ENCODE measurements around the gene UXT.

The UXT gene

DNA sequence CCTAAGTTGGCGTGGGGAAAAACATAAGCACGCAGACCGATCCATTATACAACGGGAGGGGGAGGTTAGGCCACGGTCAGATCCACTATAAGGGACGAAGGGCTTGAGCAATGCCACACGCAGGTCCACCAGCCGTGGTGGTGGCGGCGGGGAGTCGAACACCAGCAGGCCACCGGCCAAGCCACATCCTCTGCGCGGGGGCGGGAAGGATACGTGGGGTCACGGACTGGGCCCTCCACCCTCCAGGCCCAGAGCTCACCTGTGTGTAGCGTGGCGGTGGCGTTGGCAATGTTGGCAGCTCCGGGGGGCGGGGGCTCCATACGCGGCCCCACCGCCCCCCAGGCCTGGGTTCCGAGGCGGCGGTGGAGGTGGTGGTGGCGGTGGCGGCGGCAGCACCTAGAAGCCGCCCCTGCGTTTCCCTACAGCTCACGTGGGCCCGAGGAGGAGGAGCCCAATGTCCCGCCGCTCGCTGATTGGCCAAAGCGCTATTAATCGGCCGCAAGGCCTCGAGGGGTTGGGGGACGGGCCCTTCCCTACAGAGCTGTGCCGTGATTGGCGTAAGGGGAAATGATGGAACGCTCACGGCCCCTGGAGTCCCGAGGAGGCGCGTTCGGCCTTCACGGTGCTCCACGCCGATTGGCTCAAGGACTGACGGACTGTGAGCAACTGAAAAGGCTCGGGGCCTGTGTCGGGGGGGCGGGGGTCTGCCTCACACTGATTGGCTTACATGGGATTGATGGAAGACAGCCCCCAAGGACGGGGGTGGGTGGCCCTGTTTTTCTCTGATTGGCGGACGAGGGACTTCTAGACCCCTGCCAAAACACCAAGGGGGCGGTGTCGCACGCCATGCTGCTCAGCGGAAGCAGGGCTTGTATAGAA lies 8.6 kb downstream of the UXT start, which contains the start of gene ELK1:
TSS of gene ELK1 (minus strand) at position 400 of the 879 bp plus-strand sequence. CDS start 9,122 bp downstream, outside the sequence.
- FAIRE-seq (peak; percentile 99), DNase-seq (ENCODE audit: extremely low spot score, insufficient read length, low read depth) (peak; percentile 76)

DNA sequence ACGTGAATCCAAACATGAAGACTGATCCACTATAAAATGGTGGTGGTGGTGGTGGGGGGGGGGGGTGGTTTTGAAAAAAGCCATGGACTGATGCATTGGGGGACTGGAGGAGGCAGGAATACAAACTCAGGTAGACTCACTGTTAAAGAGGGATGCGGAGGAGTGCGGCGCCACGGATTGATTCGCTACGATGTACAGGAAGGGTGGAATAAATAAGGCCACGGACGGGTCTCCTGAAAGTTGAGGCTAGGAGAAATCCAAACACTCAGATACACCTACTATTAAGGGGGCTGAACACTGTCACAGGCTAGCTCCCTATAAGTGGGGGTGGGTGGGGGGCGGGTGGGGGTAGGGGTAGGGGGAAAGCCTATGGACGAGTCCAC lies 9.2 kb downstream of the UXT start:
- FAIRE-seq (no peak), DNase-seq (ENCODE audit: extremely low spot score, insufficient read length, low read depth) (no peak)

DNA sequence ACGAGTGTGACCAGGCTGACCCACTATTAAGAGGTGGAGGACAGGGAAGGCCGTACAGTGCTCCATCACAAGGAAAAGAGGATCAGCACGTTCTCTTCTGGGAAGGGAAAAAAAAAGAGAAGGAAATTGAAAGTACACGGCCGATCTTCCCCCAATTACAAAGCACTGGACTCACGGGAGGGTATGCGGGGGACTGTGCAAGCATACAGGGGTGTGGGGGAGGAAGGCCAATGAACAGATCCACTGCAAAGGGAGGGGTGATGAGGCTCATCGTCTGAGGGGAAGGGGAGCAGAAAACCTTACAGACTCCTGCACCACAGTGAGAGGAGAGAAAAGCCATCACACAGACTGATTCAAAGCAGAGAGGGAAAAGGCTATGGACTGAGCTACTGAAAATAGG lies 9.7 kb downstream of the UXT start:
- no peak for DNase-seq (ENCODE audit: extremely low spot score, insufficient read length, low read depth)
- FAIRE-seq, result peak; percentile 65

DNA sequence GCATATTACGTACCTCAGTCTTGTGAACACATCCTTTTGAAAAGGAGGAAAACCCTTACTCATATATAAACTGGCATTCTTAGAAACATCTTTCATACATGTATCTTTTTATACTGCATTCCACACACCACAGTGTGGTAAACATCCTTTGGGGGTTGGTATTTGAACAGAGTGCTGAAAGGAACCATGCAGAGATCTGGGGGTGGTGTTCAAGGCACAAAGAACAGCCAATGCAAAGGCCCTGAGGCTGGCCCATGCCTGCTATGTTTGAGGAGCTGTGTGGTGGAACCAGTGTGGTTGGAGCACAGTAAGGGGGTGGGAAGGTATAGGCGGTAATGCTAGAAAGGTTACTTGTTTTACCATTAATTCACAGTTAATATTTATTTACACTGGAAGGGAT lies 10.6 kb downstream of the UXT start:
- FAIRE-seq, result peak; percentile 66
- no peak for DNase-seq (ENCODE audit: extremely low spot score, insufficient read length, low read depth)

DNA sequence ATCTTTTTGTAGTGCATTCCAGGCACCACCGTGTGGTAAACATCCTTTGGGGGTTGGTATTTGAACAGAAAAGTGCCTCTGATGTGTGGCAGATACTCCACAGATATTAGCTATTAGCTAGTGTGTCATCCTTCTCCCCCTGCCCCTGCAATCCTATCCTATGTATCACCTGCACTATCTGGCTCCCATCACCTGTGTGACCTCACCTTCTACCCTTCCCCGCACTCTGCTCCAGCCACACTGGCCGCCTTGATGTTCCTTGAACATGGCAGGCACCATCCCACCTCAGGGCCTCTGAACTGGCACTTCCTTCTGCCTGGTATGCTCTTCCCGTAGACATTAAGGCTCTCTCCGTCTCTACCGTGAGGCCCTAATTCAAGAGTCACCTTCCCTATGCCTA lies 12.3 kb downstream of the UXT start:
- DNase-seq (ENCODE audit: extremely low spot score, insufficient read length, low read depth), result no peak
- FAIRE-seq, result no peak

DNA sequence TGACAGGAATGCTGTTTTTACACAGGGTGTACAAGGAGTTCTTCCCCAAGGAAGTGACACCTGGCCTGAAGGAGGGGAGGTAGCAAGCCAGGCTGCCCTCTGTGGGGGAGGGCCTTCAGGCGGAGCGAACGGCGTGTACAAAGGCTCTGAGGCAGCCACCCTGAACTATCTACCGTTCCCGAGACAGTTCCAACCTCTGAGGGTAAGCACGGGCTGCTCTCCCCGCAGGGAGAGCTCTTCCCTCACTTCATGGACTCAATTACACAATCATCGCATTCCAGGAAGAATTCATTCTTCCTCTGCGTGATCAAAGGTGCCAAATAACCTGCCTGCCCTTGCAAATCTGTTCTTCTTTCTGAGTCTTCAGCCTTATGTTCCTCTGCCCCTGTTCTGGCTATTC lies 13.4 kb downstream of the UXT start:
- FAIRE-seq, result no peak

DNA sequence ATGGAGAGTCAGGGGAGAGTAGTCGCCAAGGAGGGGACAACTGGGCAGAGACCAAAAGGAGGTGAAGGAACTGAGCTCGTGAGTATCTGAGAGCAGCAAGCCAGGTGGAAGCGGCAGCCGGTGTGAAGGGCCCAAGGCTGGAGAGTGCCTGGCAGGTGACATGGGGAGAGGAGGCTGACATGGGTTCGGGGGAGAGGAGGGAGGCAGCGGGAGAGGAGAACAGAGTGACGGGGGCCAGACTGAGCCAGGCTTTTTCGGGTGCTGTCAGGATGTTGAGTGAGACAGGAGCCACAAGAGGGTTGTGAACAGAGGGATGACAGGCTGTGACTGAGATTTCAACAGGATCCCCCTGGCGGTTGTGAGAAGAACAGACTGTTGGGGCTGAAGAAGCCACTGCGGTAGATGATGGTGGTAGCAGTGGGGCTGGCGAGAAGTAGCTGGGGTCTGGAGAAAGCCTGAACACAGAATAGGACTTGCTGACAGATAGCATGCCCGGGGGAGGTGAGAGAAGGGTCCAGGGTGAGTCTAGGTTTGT lies 14.4 kb downstream of the UXT start:
- no peak for DNase-seq (ENCODE audit: extremely low spot score, insufficient read length, low read depth)
- peak; percentile 39 for FAIRE-seq

More for the DNA sequence above, 13.4 kb downstream of the UXT start:
- DNase-seq (ENCODE audit: extremely low spot score, insufficient read length, low read depth), result no peak

DNA sequence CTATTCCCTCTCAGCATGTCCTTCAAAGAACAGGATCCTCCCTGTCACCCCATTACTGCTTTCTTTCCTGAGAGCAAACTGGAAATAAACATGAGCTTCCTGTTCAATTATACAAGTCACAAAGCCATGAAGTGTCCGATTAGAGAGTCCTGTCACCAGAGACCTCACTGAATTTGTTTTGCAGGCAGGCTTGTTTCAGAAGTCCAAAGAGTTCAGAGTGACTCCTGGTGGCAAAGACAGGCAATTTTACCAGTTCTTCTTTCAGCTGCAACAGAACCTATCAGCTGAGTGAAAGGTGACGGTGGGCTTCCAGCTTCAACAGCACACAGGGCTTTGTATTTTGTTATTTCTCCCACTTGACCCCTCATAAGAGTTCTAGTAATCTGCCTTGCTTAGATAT lies 15.1 kb downstream of the UXT start:
- DNase-seq (ENCODE audit: extremely low spot score, insufficient read length, low read depth), result no peak

DNA sequence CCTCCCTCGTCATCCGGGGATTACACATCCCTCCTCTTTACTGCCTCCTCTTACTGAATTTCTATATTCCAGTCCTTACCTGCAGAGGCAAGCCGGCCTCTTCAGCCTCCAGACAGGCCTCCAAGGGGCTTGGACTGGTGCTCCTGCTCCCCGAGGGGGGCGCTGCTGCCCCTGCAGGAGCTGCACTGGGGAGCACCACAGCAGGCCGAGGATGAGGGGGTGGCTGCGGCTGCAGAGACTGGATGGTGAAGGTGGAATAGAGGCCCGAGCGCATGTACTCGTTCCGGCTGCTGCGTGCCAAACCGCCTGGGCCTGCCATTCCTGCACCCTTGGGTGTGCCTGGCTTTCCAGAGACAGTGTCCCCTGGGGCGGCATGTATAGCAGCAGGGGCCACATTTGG lies 20.2 kb downstream of the UXT start:
- no peak for FAIRE-seq
- DNase-seq (ENCODE audit: extremely low spot score, insufficient read length, low read depth), result no peak

More for the DNA sequence above, 15.1 kb downstream of the UXT start:
- no peak for FAIRE-seq

DNA sequence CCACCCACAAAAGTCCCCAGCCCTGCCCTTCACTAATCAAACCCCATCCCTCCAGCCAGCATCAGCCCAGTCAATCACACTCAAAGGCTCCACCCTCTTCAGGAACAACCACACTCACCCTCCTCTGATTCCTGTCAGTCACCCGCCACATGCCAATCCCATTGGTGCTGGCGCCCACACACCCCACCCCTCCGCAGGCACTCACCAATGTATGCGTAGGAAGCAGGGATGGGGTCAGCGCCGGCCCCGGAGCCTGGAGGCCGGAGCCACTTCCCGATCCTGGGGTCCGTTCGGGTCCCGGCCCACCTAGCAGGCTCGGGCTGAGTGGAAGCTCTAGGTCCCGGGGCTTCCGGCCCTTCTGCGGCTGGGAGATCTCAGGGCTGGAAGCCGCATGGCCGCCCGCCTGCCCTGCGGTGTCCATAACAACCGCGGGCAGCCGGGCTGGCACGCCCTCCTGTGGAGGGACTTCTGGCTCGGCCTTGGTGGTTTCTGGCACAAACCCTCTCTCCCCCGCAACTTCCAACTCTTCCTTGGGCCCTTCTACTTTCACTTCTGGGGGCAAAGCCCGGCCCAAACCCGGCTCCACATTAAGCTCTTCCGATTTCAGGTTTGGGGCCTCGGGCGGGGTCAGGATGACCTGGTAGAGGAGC lies 21.3 kb downstream of the UXT start:
- FAIRE-seq, result peak; percentile 54
- no peak for DNase-seq (ENCODE audit: extremely low spot score, insufficient read length, low read depth)

DNA sequence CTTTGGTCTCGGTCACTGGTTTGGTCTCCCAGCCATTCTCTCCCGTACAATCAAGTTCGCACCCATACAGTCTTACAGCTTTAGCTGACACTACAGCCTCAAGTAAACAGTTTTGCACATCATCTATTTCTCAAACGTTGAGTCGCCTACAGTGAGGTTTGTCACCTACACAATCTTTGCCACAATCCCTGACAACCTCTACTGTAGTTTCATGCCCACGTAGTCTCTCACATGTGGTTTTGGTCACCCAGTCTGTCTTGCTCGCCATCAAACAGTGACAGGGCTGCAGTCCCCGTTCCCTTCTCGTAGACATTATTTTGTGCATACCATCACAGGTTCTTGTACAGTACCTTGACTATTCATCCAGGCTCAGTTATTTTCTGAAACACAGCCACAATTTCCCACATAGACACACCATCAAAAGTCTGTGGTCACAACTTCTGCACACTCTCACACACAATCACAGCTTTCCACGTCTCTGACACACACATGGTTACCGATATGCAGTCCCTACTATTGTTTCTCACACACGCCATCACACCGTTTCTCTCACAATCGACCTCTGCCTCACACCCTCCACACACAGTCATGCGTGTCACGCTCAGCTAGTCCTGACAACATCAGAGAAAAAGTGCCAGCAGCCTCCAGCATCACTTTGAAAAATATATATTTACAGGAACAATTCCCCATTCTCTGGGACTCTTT lies 24.0 kb downstream of the UXT start:
- DNase-seq (ENCODE audit: extremely low spot score, insufficient read length, low read depth), result no peak
- FAIRE-seq, result no peak

DNA sequence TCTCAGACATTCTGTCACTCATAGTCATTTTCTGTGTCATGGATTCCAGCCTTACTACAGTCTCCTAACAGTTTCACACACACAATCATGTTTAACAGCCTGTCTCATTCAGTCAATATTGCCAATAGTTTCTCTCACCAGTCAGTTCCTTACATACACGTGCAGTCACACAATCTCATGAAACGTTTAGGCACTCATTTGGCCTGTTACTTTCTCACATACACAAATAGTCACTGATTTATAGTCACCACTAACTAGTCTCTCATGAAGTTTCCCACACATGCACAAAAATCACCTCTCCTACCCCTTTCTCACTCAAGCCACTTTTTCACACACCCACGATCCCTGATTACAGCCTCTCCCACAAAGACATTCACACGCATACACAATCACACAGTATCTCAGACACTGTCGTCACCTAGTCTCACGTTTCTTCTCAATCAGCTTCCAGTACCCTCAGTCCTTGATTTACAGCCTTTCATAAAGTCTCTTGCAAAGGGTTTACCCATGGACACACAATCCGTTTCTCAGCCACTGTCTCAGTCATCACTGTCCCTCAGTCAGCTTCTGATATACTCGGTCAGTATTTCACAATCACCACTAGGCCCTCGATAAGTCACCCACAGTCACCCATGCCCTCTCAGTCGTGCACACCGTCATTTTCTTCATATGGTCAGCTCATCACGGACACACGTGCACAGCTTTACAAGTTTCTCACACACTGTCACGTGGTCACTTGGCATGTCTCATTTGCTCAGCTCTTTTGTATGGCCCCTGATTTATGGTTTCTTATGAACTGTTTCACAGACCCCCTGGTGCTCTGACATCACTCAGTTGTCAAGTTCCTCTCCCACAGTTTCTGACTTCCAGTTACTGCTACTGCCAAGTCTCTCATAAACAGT lies 25.0 kb downstream of the UXT start:
- no peak for FAIRE-seq
- no peak for DNase-seq (ENCODE audit: extremely low spot score, insufficient read length, low read depth)

DNA sequence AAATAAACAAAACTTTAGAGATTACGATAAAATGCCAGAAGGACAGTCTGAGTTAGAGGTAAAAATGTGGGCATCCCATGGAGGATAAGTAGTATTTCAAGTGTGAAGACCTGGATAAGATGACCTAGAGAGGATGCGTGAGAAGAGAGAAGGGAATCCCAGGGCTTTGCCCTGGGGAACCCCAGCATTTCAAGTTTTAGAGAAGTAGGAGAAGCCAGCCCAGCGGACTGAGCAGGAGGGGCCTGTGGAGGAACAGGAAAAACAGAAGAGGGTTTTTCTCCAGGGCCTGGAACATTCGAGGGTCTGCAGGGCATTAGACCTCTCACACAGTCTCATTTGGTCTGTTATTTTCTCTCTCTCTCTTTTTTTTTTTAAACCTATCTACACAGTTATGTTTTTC lies 26.3 kb downstream of the UXT start:
- FAIRE-seq, result no peak
- DNase-seq (ENCODE audit: extremely low spot score, insufficient read length, low read depth), result no peak

DNA sequence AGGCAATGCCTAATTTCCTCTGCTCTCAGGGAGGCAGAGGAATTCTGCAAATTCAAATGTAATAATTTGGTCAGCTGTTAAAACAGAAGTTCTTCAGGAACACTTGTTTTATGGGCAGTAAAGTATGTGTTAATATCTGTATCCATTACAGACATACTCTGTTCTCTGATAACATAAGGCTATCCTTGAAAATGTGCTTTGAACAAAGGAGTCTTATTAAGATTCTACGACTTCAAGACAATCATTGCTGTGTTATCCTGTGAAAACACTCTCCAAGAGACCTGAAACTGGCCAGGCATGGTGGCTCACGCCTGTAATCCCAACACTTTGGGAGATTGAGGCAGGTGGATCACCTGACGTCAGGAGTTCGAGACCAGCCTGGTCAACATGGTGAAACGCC lies 27.3 kb downstream of the UXT start:
- FAIRE-seq, result no peak
- no peak for DNase-seq (ENCODE audit: extremely low spot score, insufficient read length, low read depth)

DNA sequence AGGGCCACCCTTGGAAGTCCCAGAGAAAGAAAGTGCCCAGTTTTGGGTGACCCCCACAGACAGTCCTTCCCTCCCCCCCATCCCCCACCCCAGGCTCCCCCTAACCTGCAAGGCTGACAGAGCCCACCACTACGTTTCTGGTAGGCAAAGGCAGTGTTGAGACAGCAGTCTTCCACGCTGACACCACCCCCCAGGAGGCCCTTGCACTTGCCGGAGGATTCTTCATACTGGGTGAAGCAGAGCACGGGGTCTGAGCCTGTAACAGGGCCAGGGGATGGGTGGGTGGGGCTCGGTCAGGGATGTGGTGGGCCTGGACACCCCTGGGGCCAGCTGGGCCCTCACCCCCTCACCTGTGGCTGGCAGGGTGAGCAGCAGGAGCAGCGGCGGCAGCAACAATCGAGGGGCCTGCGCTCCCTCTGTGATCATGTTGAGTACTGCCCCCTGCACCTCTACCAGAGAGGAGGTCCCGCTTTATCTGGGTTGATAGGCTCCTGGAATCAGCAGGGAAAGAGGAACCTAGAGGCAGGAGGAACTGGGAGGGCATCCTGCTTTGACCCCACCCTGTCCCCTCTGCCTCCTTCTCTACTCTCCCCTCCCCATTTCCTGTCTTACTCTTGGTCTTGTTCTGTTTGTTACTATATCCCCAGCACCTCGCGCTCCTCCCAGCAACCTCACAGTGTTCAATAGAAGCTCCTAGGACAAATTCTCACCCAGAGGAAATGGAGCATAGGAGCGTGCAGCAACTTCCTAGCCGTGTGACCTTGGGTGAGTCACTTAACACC lies 29.4 kb downstream of the UXT start, which contains the start of gene CFP:
TSS of gene CFP (minus strand) at position 512 of the 782 bp plus-strand sequence. CDS start at position 426, 86 bp downstream.
- FAIRE-seq, result peak; percentile 9

DNA sequence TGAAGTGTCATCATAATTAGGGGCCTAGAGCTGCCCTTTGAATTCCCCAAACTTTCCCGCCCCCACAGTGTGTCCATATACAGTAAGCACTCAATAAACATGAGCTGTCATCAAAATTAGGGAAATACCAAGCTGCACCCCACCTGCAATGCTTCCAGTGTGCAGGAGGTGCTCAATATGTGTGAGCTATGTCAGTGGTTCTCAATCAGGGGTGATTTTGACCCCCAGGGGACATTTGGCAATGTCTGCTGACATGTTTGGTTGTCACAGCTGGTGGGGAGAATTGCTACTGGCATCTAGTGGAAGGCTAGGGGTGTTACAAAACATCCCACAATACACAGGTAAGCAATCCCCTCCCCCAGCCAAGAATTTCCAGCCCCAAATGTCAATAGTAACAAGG lies 30.0 kb downstream of the UXT start:
- DNase-seq (ENCODE audit: extremely low spot score, insufficient read length, low read depth), result no peak
- FAIRE-seq, result peak; percentile 68

More for the DNA sequence above, 29.4 kb downstream of the UXT start, which contains the start of gene CFP:
- DNase-seq (ENCODE audit: extremely low spot score, insufficient read length, low read depth), result no peak

DNA sequence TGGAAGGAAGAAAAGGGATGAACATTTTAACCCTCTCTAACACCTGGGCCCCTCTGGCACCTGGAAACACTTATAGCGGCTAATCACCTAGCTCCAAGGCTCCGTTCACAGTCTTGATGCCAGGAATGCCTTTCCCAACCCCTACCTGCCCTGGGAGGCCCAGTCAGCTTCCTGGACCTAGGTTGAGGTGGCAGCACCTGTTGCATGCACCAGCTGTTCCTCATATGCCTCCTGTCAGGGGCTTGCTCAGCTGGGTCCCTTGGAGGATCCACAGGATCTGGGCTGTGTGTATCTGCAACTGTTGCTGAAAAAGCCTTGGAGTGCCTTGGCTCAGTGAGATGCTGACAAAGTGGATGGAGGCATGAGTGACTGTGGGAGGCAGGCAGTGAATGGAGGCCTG lies 33.6 kb downstream of the UXT start:
- DNase-seq (ENCODE audit: extremely low spot score, insufficient read length, low read depth), result no peak
- FAIRE-seq, result no peak

DNA sequence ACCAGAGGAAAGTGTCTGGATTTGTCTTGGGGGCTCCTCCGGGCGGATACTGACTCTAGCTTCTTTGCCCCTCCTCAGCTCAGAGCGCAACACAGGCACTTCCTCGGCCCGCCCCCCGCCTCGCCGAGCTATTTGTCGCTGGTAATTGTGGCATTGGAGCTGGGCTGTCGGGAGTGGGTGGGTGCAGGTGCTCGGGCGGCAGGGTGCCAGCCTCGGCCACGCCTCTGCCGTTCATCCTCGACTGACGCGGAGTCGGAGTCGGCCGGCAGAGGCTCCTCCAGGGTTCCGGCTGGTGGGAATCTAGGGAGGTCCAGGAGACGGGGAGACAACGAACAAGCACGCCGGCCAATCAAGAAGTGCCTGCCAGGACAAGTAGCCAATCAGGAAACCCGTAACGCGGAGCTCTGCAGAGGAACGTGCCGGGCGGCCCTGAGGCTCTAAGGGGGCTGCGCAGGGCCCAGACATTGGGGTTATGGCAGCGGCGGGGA lies 35.4 kb downstream of the UXT start:
- no peak for DNase-seq (ENCODE audit: extremely low spot score, insufficient read length, low read depth)
- peak; percentile 61 for FAIRE-seq

All from GM18507 (cell line).